Activated CD4-positive, alpha-beta T cell treated with anti-CD3 and anti-CD28 coated beads, Interleukin-10, Interleukin-2, amounts not matched to agents 100 ng/mL and 50 ng/mL, durations not matched to agents 16 hours and 8 hours (primary cell): ENCODE measurements around the gene NMNAT3.
A peak's percentile ranks its signal among the peaks of the same experiment; 100 is the strongest.
"Not testable (repeated sequence)": the region's sequence is repeated elsewhere in the genome, so short reads cannot be mapped to it uniquely, and the experiment has no call there.

Experiments used
- DNase-seq: peaks from one replicate; pipeline ENCODE4 v3.0.0-alpha.2; 2020

The NMNAT3 gene

GRCh38 chr3:139633511-139633910, 44.3 kb downstream of the NMNAT3 start:
- DNase-seq: no peak

- DNase-seq: no peak
These were observed 47.2 kb downstream of the NMNAT3 start for GRCh38 chr3:139630542-139630941.

- DNase-seq: peak; percentile 60
These were observed 48.7 kb downstream of the NMNAT3 start for GRCh38 chr3:139629033-139629432.

- DNase-seq: no peak
These were observed 50.0 kb downstream of the NMNAT3 start for GRCh38 chr3:139627759-139628158.

GRCh38 chr3:139620438-139620837, 57.3 kb downstream of the NMNAT3 start:
- DNase-seq: no peak

GRCh38 chr3:139619484-139619883, 58.3 kb downstream of the NMNAT3 start:
- DNase-seq: no peak

- no peak for DNase-seq
These were observed 60.0 kb downstream of the NMNAT3 start for GRCh38 chr3:139617672-139618268.

GRCh38 chr3:139611528-139611927, 66.2 kb downstream of the NMNAT3 start:
- DNase-seq: no peak

GRCh38 chr3:139610886-139611285, 66.9 kb downstream of the NMNAT3 start:
- DNase-seq: no peak

- no peak for DNase-seq
These were observed 68.8 kb downstream of the NMNAT3 start for GRCh38 chr3:139608924-139609323.

- DNase-seq: no peak
These were observed 69.7 kb downstream of the NMNAT3 start for GRCh38 chr3:139608108-139608380.

GRCh38 chr3:139607257-139608107, 70.3 kb downstream of the NMNAT3 start:
- peak; percentile 4 for DNase-seq

GRCh38 chr3:139602003-139602402, 75.8 kb downstream of the NMNAT3 start:
- no peak for DNase-seq

- DNase-seq: no peak
These were observed 76.4 kb downstream of the NMNAT3 start for GRCh38 chr3:139601191-139601961.

- no peak for DNase-seq
These were observed 79.8 kb downstream of the NMNAT3 start for GRCh38 chr3:139597947-139598346.

GRCh38 chr3:139591186-139591585, 86.6 kb downstream of the NMNAT3 start:
- not testable (repeated sequence) for DNase-seq

GRCh38 chr3:139588450-139588849, 89.3 kb downstream of the NMNAT3 start:
- no peak for DNase-seq

GRCh38 chr3:139587797-139588196, 90.0 kb downstream of the NMNAT3 start:
- no peak for DNase-seq

GRCh38 chr3:139586420-139587017, 91.3 kb downstream of the NMNAT3 start:
- no peak for DNase-seq

- no peak for DNase-seq
These were observed 92.0 kb downstream of the NMNAT3 start for GRCh38 chr3:139585820-139586219.

GRCh38 chr3:139583651-139584050, 94.1 kb downstream of the NMNAT3 start:
- DNase-seq: not testable (repeated sequence)

- DNase-seq: no peak
These were observed 99.0 kb downstream of the NMNAT3 start for GRCh38 chr3:139578783-139579182.

- no peak for DNase-seq
These were observed 99.9 kb downstream of the NMNAT3 start for GRCh38 chr3:139577909-139578308.

- no peak for DNase-seq
These were observed 100.4 kb downstream of the NMNAT3 start for GRCh38 chr3:139577346-139577745.
